Skeletal muscle satellite cell (primary cell): ENCODE results near the gene ZNF385D.
"Not testable (repeated sequence)": the region's sequence is repeated elsewhere in the genome, so short reads cannot be mapped to it uniquely, and the experiment has no call there.

Experiments used
- H3K27me3 ChIP-seq: 2 replicates; pipeline ENCODE4 v1.7.0; 2013; ENCODE audit warnings: low read length; ENCODE audit not compliant: control insufficient read depth, insufficient read depth
- H3K36me3 ChIP-seq: 2 replicates; pipeline ENCODE4 v1.7.0; 2013; ENCODE audit warnings: mild to moderate bottlenecking, control low read depth, low read length; ENCODE audit not compliant: insufficient read depth
- H3K4me1 ChIP-seq: 2 replicates; pipeline ENCODE4 v1.7.0; 2013; ENCODE audit warnings: low read length; ENCODE audit not compliant: control insufficient read depth, insufficient read depth
- H3K4me2 ChIP-seq: 2 replicates; pipeline ENCODE4 v1.7.0; 2013; ENCODE audit warnings: mild to moderate bottlenecking, low read length
- H3K4me3 ChIP-seq: 2 replicates; pipeline ENCODE4 v1.7.0; 2013; ENCODE audit warnings: low read length
- H3K9ac ChIP-seq: 2 replicates; pipeline ENCODE4 v1.7.0; 2013; ENCODE audit warnings: mild to moderate bottlenecking, low read depth, low read length, moderate library complexity
- H3K9me3 ChIP-seq: replicated peaks from 2 replicates; pipeline ENCODE4 v1.7.0; 2013; ENCODE audit warnings: mild to moderate bottlenecking, control low read depth, low read length

ZNF385D gene

GRCh38 chr3:21390856-21391255 lies 360.2 kb downstream of the ZNF385D start:
- Histone ChIP-seq H3K9ac (no peak overlapping the region), H3K4me1 (peaks cover 6% of the 10 kb centered on the region), H3K9me3 (no peaks in the 10 kb centered on the region), H3K27me3 (no peaks in the 10 kb centered on the region), H3K4me2 (no peak overlapping the region), H3K36me3 (no peaks in the 10 kb centered on the region), H3K4me3 (no peak overlapping the region)

GRCh38 chr3:21390136-21390535 lies 360.9 kb downstream of the ZNF385D start:
- H3K9ac ChIP-seq: no peak overlapping the region
- H3K9me3 ChIP-seq: no peaks in the 10 kb centered on the region
- no peak overlapping the region for H3K4me3 ChIP-seq
- H3K4me1 ChIP-seq: peaks cover 6% of the 10 kb centered on the region
- H3K4me2 ChIP-seq: no peak overlapping the region
- H3K27me3 ChIP-seq: no peaks in the 10 kb centered on the region
- no peaks in the 10 kb centered on the region for H3K36me3 ChIP-seq

- not testable (repeated sequence) for H3K9me3 ChIP-seq, H3K27me3 ChIP-seq, H3K4me1 ChIP-seq, H3K36me3 ChIP-seq, H3K9ac ChIP-seq, H3K4me3 ChIP-seq, H3K4me2 ChIP-seq
Observed at GRCh38 chr3:21387142-21387826, 363.7 kb downstream of the ZNF385D start.

GRCh38 chr3:21378036-21378435 lies 373.0 kb downstream of the ZNF385D start:
- H3K4me3 ChIP-seq, H3K4me2 ChIP-seq, H3K4me1 ChIP-seq, H3K36me3 ChIP-seq, H3K9me3 ChIP-seq, H3K9ac ChIP-seq, H3K27me3 ChIP-seq: not testable (repeated sequence)

- no peak overlapping the region for H3K9ac ChIP-seq
- no peaks in the 10 kb centered on the region for H3K36me3 ChIP-seq
- H3K4me2 ChIP-seq: no peak overlapping the region
- no peak overlapping the region for H3K4me3 ChIP-seq
- H3K9me3 ChIP-seq: no peaks in the 10 kb centered on the region
- H3K4me1 ChIP-seq: no peaks in the 10 kb centered on the region
- no peaks in the 10 kb centered on the region for H3K27me3 ChIP-seq
Observed at GRCh38 chr3:21377071-21377769, 373.8 kb downstream of the ZNF385D start.

- Histone ChIP-seq H3K27me3 (no peaks in the 10 kb centered on the region), H3K4me1 (no peaks in the 10 kb centered on the region), H3K36me3 (no peaks in the 10 kb centered on the region), H3K9ac (no peak overlapping the region), H3K9me3 (no peaks in the 10 kb centered on the region), H3K4me3 (no peak overlapping the region), H3K4me2 (no peak overlapping the region)
Observed at GRCh38 chr3:21372316-21372715, 378.7 kb downstream of the ZNF385D start.
